Lower lobe of right lung (tissue), 2 donors: ENCODE data around the gene CCDC126. TPM values are rescaled to one million over a fixed set of nuclear protein-coding genes. Genes with fewer than 3 reads are reported as not detected.

Experiments
- ATAC-seq, 2 donors: fragments of 200-7000 bp; cut with Tn5 transposase; one replicate each; pipeline ENCODE4 v1.9.1; 2020 to 2022; ENCODE audit warnings: mild to moderate bottlenecking in 2 of 2, moderate library complexity in 2 of 2
- DNase-seq: peaks from one replicate; pipeline ENCODE4 v3.0.0-alpha.2; 2020
- H3K27ac ChIP-seq: fragments of 200-600 bp; one replicate; pipeline ENCODE4 v1.8.0; 2022
- H3K27me3 ChIP-seq: fragments of 200-600 bp; one replicate; pipeline ENCODE4 v1.8.0; 2022; ENCODE audit warnings: low read depth
- H3K36me3 ChIP-seq: fragments of 200-600 bp; one replicate; pipeline ENCODE4 v1.8.0; 2022; ENCODE audit warnings: mild to moderate bottlenecking
- H3K4me1 ChIP-seq: fragments of 200-600 bp; one replicate; pipeline ENCODE4 v1.8.0; 2022
- H3K4me3 ChIP-seq: fragments of 200-600 bp; one replicate; pipeline ENCODE4 v1.8.0; 2022; ENCODE audit warnings: mild to moderate bottlenecking
- H3K9me3 ChIP-seq: fragments of 200-600 bp; one replicate; pipeline ENCODE4 v1.8.0; 2022
- intact Hi-C: fragments of 100-400 bp; cut with DNase I; formaldehyde crosslinking; loops from one replicate; pipeline ENCODE4 v1.11.0; 2022
- total RNA-seq: library from RNA; stranded (reverse); fragmentation: NEBNext Ultra II Directional; extraction: Animal tissue kit (Norgen Biotek cat#: 25700); gene quantifications from one replicate; pipeline ENCODE4 v1.2.1, GENCODE V29; 2021
- TF ChIP-seq, protein P1 (sequence below): fragments of 200-600 bp; IDR thresholded peaks from one replicate; pipeline ENCODE4 v1.8.0; 2022; ENCODE audit warnings: antibody characterized with exemption, mild to moderate bottlenecking
- donor health status: DM: no; HTN: yes; CAD: no; lungs with severe emphysema.

CCDC126 gene
- total RNA-seq, 1 donor from 2014 or later: 15.5 TPM

DNA sequence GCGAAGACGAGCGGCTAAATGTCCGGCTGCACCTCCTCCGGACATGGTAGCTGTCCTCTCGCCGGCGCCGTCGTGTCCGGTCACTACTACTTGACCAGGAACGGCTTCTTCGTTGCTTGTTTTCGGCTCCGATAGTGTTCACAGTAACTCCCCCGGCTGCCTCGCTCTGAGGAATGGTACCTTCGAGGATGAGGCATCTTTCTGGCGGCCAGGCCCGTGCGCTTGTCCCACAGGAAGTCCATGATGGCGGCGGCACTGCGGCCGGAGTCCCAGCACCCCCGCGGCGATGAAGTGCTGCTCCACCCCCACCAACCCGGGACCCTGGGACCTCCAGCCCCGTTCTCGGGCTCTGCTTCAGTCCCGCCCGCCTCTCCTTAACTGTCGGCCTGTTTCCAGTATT lies 11.0 kb upstream of the CCDC126 start:
- Histone ChIP-seq H3K27ac (no peak overlapping the region), H3K4me1 (no peaks in the 10 kb centered on the region), H3K9me3 (no peaks in the 10 kb centered on the region), H3K4me3 (no peak overlapping the region), H3K36me3 (no peaks in the 10 kb centered on the region), H3K27me3 (no peaks in the 10 kb centered on the region)
- intact Hi-C loops: no loop called here
- no peak for DNase-seq
- ATAC-seq: no peak
- TF ChIP-seq, protein P1, sequence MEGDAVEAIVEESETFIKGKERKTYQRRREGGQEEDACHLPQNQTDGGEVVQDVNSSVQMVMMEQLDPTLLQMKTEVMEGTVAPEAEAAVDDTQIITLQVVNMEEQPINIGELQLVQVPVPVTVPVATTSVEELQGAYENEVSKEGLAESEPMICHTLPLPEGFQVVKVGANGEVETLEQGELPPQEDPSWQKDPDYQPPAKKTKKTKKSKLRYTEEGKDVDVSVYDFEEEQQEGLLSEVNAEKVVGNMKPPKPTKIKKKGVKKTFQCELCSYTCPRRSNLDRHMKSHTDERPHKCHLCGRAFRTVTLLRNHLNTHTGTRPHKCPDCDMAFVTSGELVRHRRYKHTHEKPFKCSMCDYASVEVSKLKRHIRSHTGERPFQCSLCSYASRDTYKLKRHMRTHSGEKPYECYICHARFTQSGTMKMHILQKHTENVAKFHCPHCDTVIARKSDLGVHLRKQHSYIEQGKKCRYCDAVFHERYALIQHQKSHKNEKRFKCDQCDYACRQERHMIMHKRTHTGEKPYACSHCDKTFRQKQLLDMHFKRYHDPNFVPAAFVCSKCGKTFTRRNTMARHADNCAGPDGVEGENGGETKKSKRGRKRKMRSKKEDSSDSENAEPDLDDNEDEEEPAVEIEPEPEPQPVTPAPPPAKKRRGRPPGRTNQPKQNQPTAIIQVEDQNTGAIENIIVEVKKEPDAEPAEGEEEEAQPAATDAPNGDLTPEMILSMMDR: no peak

DNA sequence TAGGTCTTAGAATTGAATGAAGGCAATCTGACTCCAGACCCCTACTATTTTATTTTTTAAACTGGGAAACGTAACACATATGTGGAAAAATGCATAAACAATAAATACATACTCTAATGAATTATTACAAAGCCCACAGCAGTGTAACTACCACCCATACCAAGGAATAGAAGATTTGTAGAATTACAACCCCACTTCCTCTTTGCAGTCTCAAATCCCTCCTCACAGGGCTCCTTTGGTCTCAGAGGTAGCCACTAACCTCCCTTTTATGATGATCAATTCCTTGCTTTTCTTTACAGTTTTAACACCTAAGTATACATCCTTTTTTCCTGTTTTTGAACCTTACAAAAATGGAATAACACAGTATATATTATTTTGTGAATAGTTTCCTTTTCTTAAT lies 6.7 kb upstream of the CCDC126 start:
- no peak overlapping the region for H3K27ac ChIP-seq
- TF ChIP-seq, protein P1: no peak
- intact Hi-C loops: no loop called here
- ATAC-seq: no peak
- H3K36me3 ChIP-seq: no peaks in the 10 kb centered on the region
- no peak for DNase-seq
- no peaks in the 10 kb centered on the region for H3K9me3 ChIP-seq
- H3K27me3 ChIP-seq: no peaks in the 10 kb centered on the region
- no peaks in the 10 kb centered on the region for H3K4me1 ChIP-seq
- no peak overlapping the region for H3K4me3 ChIP-seq

DNA sequence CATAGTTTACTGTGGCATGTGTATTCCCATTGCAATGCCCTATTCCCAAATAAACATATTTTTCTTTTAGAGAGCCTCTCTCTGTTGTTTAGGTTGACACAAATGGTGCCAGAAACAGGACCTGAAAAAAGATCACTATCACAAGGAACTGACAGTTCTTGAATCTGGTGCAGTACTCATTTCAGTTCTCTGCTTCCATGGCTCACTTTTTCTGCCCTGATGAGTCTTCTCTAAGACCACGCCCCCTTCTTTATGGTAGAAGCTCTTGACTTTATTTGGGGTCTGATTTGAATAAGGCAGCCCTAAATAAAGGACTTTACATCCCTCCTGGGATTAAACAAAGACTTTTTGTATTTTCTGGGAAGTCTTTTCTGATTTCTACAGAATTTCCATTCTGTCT lies 3.5 kb upstream of the CCDC126 start:
- no peaks in the 10 kb centered on the region for H3K36me3 ChIP-seq
- DNase-seq (no peak), ATAC-seq (no peak)
- H3K27me3 ChIP-seq: no peaks in the 10 kb centered on the region
- H3K4me3 ChIP-seq: no peak overlapping the region
- H3K27ac ChIP-seq: no peak overlapping the region
- no peaks in the 10 kb centered on the region for H3K9me3 ChIP-seq
- intact Hi-C loops: no loop called here
- H3K4me1 ChIP-seq: peaks cover 8% of the 10 kb centered on the region
- TF ChIP-seq, protein P1: no peak

DNA sequence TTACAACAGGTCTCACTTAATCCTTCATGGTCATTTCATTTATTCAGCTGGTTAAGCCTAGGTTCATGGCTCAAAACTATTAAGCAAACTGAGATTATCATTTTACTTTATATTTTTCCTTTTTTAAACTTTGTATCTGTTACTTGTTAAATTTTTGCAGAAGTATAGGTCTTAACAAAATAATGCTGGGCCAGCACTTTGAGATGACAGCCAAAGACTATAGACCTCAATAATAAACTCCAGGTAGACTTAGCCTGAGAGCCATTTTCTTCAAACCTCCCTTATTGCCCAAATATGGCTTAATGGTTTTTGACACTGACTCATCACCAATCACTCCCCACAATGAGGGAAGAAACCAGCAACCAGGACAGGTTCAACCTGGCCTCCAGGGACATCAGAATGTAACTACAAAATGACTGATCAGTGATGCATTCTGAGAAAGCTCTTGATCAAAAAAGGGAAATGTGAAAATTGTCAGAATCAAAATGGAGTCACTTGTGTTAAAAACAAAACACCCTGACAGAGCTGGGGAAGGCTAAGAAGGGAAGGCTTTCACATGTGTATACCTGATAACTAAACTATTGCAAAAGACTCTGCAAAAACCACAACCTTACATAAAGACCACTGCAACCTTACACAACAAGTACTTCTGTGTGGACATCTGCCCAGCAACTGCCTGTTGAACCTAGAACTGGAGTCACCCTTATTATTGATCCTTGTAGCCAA lies 2.1 kb upstream of the CCDC126 start:
- no peak for DNase-seq
- TF ChIP-seq, protein P1: no peak
- no peak overlapping the region for H3K4me3 ChIP-seq

DNA sequence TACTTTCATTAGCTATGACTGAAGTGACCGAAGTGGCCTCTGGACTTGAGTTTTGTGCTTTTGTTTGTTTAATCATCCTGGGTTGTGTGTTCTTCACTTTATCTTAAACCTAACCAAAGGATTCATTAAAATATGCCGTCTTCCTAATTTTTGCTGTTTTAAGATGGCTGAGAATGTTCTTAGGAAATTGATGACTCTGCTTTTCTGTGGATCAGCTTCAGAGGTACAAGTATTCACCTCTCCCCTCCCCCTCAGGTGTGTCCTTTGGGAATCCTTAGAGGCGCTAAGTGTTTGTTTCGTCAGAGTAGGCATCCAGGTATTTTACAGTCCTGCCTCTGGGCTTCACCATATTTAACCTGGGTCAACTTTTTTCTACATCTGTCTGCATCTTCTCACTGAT lies 1.1 kb downstream of the CCDC126 start:
- Histone ChIP-seq H3K27ac (peak overlapping the region; percentile 94), H3K9me3 (no peaks in the 10 kb centered on the region), H3K4me3 (peak overlapping the region; percentile 75), H3K36me3 (no peaks in the 10 kb centered on the region), H3K27me3 (no peaks in the 10 kb centered on the region), H3K4me1 (peaks cover 19% of the 10 kb centered on the region)
- TF ChIP-seq, protein P1: no peak
- ATAC-seq: peak; percentile 24 to 38
- intact Hi-C loops: no loop called here
- DNase-seq: no peak

More for the DNA sequence above, 2.1 kb upstream of the CCDC126 start:
- no peak for ATAC-seq
- no peaks in the 10 kb centered on the region for H3K27me3 ChIP-seq
- intact Hi-C loops: no loop called here
- no peaks in the 10 kb centered on the region for H3K9me3 ChIP-seq
- H3K4me1 ChIP-seq: peaks cover 14% of the 10 kb centered on the region
- H3K36me3 ChIP-seq: no peaks in the 10 kb centered on the region
- no peak overlapping the region for H3K27ac ChIP-seq
